Measurements from ENCODE around the gene YWHAQ. TPM values are rescaled to one million over a fixed set of nuclear protein-coding genes. Genes with fewer than 3 reads are reported as not detected.
A peak's percentile ranks its signal among the peaks of the same experiment; 100 is the strongest.

Gene YWHAQ
- total and polyA plus RNA-seq, 9 of the 15 experiments (the other 6 are each of a cell fraction or from before 2014, with no cell fraction given), result 63.1 to 359 (median 203) TPM

DNA sequence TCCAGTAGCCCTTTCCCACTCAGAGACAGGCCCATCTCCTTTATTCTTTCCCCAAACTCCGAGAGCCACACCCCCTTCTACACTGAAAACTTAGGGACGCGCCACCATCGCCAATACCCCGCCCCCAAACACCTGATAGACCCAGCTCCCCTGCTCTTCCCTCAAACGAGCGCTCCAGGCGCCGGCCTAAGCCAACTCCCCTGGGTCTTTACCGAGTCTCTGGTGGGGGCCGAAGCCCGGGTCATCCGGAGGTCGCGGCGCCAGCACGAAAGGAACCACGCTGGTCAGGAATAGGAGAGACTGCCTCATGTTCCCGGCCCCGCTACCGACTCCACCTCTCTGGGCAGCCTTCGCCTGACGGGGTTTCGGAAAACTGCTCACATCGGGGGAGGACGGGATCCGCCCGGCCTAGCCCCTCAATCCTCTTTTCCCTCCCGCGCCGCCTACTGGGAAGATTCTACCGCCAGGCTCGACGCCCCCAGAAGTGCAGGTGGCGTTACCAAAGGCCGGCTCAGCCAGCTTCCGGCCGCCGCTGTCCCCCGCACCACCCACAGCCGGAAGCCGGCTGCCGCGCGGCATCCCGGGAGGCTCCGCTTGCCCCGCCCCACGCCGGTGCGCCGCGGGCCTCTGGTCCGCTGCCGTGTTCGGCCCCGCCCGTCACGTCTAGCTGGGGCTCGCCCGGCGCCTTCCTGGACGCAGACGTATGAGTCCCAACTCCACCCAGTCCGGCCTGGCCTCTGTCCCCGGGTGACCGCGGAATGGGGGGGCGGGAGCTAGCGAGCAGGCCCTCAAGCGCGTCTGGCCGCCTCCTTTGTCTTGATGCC, 75.3 kb downstream of the YWHAQ start, which contains the start of gene ADAM17:
ADAM17 (minus strand) TSS at position 534 of the 824 bp plus-strand sequence; CDS start at position 309, 225 bp downstream.
- DNase-seq (ENCODE audit: extremely low read depth in 1 of 4, low spot score in 3 of 4) (peak; percentile 91 to 97 (median 93)), FAIRE-seq (peak; percentile 83), ATAC-seq (peak; percentile 94)
- H2AFZ ChIP-seq (ENCODE audit: low read depth, low read length), result peak within 1 kb of the TSS; percentile 92
- POLR2A ChIA-PET, result interaction anchor here (0.6 to 2.4 kb wide), 31 partner anchors 9 to 389 kb away, joined by 3 to 17 read pairs (median 4); partner anchors contain the start of gene YWHAQ
- in situ Hi-C loops (cut with MboI), result no loop called here
- no peaks in the 10 kb centered on the region for H3K27me3 ChIP-seq (ENCODE audit: control insufficient read depth in 2 of 2, insufficient read depth in 2 of 2, low read length in 2 of 2)
- WGBS (ENCODE audit: insufficient coverage, low coverage, missing lambda C conversion rate), result under 1% methylated on average over 54 of the region's 73 CpGs
- peaks cover 61% of the 10 kb centered on the region for H3K79me2 ChIP-seq (ENCODE audit: control insufficient read depth, insufficient read depth, low read length)
- no peaks in the 10 kb centered on the region for H3K36me3 ChIP-seq (ENCODE audit: control insufficient read depth, insufficient read depth, low read length)
- H3K4me2 ChIP-seq (ENCODE audit: insufficient read depth, low read length), result peak within 1 kb of the TSS; percentile 98
- CTCF ChIA-PET (ENCODE audit: low intra/inter-chr PET ratio), result interaction anchor here (1.0 kb wide), 1 partner anchor 9 kb away, joined by 3 read pairs; no protein-coding TSS in a partner anchor
- intact Hi-C loops (cut with micrococcal nuclease), result loop anchor here (5.0 to 10.0 kb wide), 3 partner anchors 77 to 411 kb away; partner anchors contain the start of gene YWHAQ
- H3K9me1 ChIP-seq (ENCODE audit: control insufficient read depth, insufficient read depth, low read length), result no peaks in the 10 kb centered on the region
- BruUV-seq (replicated peaks), result TSS peak; percentile 61
- peaks cover 8% of the 10 kb centered on the region; the same call in 1 of the 2 replicates for H4K20me1 ChIP-seq (replicated peaks; ENCODE audit: control insufficient read depth, insufficient read depth, low read length)
- H3K27ac ChIP-seq (ENCODE audit: extremely low read depth, low read depth, low read length), result peak within 1 kb of the TSS; percentile 97
- peaks cover 9 to 16% of the 10 kb centered on the region in 2 experiments; a peak in 4 of 5 replicates for H3K4me1 ChIP-seq (replicated peaks in 1 of 2; ENCODE audit: control insufficient read depth in 2 of 2, insufficient read depth in 2 of 2, low read length in 2 of 2)
- peak within 1 kb of the TSS; percentile 79 for H3K4me3 ChIP-seq
- H3K9ac ChIP-seq (ENCODE audit: insufficient read depth in 1 of 2, low read depth in 2 of 2, low read length in 2 of 2), result peak within 1 kb of the TSS; percentile 96 to 98
- no peaks in the 10 kb centered on the region for H3K9me3 ChIP-seq (replicated peaks; ENCODE audit: control insufficient read depth, insufficient read depth, low read depth, low read length)
- peak; percentile 87 for TF ChIP-seq ATF7 (IDR thresholded peaks at IDR 0.05)
- peak; percentile 26; the same call in 1 of the 2 replicates for TF ChIP-seq ZKSCAN1 (IDR thresholded peaks at IDR 0.05; ENCODE audit: low read depth, low read length)
- peak; percentile 87 for TF ChIP-seq TAF1 (IDR thresholded peaks at IDR 0.05; ENCODE audit: control insufficient read depth, extremely low read depth, insufficient read depth, low read length, severe bottlenecking)
- TF ChIP-seq MTA3 (IDR thresholded peaks at IDR 0.05; ENCODE audit: borderline replicate concordance), result peak; percentile 84; the same call in 1 of the 2 replicates
- TF ChIP-seq, protein P1, sequence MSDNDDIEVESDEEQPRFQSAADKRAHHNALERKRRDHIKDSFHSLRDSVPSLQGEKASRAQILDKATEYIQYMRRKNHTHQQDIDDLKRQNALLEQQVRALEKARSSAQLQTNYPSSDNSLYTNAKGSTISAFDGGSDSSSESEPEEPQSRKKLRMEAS (CRISPR knock-in tag; IDR thresholded peaks at IDR 0.05), result peak; percentile 68
- TF ChIP-seq, protein P2, sequence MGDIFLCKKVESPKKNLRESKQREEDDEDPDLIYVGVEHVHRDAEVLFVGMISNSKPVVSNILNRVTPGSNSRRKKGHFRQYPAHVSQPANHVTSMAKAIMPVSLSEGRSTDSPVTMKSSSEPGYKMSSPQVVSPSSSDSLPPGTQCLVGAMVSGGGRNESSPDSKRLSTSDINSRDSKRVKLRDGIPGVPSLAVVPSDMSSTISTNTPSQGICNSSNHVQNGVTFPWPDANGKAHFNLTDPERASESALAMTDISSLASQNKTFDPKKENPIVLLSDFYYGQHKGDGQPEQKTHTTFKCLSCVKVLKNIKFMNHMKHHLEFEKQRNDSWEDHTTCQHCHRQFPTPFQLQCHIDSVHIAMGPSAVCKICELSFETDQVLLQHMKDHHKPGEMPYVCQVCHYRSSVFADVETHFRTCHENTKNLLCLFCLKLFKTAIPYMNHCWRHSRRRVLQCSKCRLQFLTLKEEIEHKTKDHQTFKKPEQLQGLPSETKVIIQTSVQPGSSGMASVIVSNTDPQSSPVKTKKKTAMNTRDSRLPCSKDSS (IDR thresholded peaks at IDR 0.05; ENCODE audit: low read depth, partially characterized antibody), result no peak
- 0 out of 2 replicates have a peak, but pooled peaks have one; percentile 28 for TF ChIP-seq CC2D1A (IDR thresholded peaks at IDR 0.05)
- TF ChIP-seq CREM (IDR thresholded peaks at IDR 0.05; ENCODE audit: low read depth), result peak; percentile 85
- no peak for TF ChIP-seq ZNF274 (IDR thresholded peaks at IDR 0.05; ENCODE audit: borderline replicate concordance, low read depth, low read length)
- TF ChIP-seq POLR2AphosphoS5 (IDR thresholded peaks at IDR 0.05; ENCODE audit: control insufficient read depth, insufficient read depth, low read depth, low read length), result peak; percentile 83
- peak; percentile 62 for TF ChIP-seq POLR2B (IDR thresholded peaks at IDR 0.05; ENCODE audit: low read depth, partially characterized antibody)
- no peak for TF ChIP-seq ZNF239 (CRISPR knock-in tag; IDR thresholded peaks at IDR 0.05)
- peak; percentile 90 for TF ChIP-seq ETV5 (CRISPR knock-in tag; IDR thresholded peaks at IDR 0.05; ENCODE audit: low read depth)
- 0 out of 2 replicates have a peak, but pooled peaks have one; percentile 28 for TF ChIP-seq NCOA1 (IDR thresholded peaks at IDR 0.05; ENCODE audit: low read depth)
- TF ChIP-seq, protein P3, sequence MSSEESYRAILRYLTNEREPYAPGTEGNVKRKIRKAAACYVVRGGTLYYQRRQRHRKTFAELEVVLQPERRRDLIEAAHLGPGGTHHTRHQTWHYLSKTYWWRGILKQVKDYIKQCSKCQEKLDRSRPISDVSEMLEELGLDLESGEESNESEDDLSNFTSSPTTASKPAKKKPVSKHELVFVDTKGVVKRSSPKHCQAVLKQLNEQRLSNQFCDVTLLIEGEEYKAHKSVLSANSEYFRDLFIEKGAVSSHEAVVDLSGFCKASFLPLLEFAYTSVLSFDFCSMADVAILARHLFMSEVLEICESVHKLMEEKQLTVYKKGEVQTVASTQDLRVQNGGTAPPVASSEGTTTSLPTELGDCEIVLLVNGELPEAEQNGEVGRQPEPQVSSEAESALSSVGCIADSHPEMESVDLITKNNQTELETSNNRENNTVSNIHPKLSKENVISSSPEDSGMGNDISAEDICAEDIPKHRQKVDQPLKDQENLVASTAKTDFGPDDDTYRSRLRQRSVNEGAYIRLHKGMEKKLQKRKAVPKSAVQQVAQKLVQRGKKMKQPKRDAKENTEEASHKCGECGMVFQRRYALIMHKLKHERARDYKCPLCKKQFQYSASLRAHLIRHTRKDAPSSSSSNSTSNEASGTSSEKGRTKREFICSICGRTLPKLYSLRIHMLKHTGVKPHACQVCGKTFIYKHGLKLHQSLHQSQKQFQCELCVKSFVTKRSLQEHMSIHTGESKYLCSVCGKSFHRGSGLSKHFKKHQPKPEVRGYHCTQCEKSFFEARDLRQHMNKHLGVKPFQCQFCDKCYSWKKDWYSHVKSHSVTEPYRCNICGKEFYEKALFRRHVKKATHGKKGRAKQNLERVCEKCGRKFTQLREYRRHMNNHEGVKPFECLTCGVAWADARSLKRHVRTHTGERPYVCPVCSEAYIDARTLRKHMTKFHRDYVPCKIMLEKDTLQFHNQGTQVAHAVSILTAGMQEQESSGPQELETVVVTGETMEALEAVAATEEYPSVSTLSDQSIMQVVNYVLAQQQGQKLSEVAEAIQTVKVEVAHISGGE (CRISPR knock-in tag; IDR thresholded peaks at IDR 0.05), result peak; percentile 86 to 96 (median 95)

Measured in K562 (cell line).